ENCODE data around the gene HOATZ.

HOATZ gene

DNA sequence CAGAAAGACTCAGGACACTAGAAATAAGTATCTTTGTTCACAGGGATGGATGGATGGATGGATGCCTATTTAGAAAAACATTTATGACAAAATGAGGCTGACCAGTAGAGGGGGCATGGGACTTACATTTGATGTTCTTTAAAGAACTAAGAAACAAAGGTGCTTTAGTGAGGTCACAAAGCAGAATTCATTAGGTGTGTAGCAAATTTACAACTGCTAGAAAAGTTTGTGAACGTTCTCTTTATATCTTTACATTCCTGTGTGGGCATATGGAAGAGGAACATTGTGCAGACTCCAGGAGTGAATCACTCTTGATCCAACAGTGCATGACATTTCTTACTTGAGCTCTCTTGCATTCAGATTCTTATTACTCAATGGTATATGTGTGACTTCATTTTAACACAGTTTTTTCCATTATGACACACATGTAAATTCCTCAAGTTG, 71.8 kb downstream of the HOATZ start:
- H3K36me3 ChIP-seq (ENCODE audit: insufficient read depth, low read length) = no peaks in the 10 kb centered on the region
- no peak overlapping the region for H3K27ac ChIP-seq (ENCODE audit: low read depth, low read length)
- H3K4me1 ChIP-seq (ENCODE audit: insufficient read depth, low read length) = no peaks in the 10 kb centered on the region
- no peak overlapping the region for H3K9ac ChIP-seq (ENCODE audit: low read length)
- H3K9me3 ChIP-seq (ENCODE audit: low read length) = no peaks in the 10 kb centered on the region
- no peaks in the 10 kb centered on the region for H3K27me3 ChIP-seq (ENCODE audit: control insufficient read depth in 1 of 2, insufficient read depth in 2 of 2, low read length in 2 of 2)
- H3K4me3 ChIP-seq (ENCODE audit: low read depth in 1 of 2, low read length in 2 of 2) = no peak overlapping the region

All from muscle layer of colon (tissue), 2 donors.